B cell (primary cell): ENCODE results near the gene KSR2. TPM values are rescaled to one million over a fixed set of nuclear protein-coding genes. Genes with fewer than 3 reads are reported as not detected.

Source experiments
- ATAC-seq: fragments of 200-7000 bp; cut with Tn5 transposase; one replicate; pipeline ENCODE4 v1.10.0; 2021; ENCODE audit warnings: low read depth, mild to moderate bottlenecking, moderate number of reproducible peaks, moderate library complexity
- CTCF ChIA-PET: fragments of 350-600 bp; sonication (Branson Sonifier 250); formaldehyde crosslinking; loops from one replicate; lab custom pipeline; 2021; ENCODE audit warnings: antibody characterized with exemption, inconsistent platforms; lab: Charles Lee
- POLR2A ChIA-PET: fragments of 350-600 bp; sonication (Branson Sonifier 250); formaldehyde crosslinking; loops from one replicate; lab custom pipeline; 2021; ENCODE audit warnings: antibody characterized with exemption; lab: Charles Lee
- DNase-seq: peaks from one replicate; pipeline ENCODE4 v3.0.0; 2013
- H2AFZ ChIP-seq: 2 replicates; pipeline ENCODE4 v1.6.1; 2012; ENCODE audit warnings: mild to moderate bottlenecking, low read depth, low read length; ENCODE audit not compliant: insufficient read depth, poor library complexity, severe bottlenecking
- H3K27ac ChIP-seq, 2 donors: 1 replicate in 1 of 2; 2 replicates in 1 of 2; pipeline ENCODE4 v1.5.1; 2012 to 2013; ENCODE audit warnings: low read length in 2 of 2, mild to moderate bottlenecking in 2 of 2, moderate library complexity in 1 of 2
- H3K27me3 ChIP-seq, 4 experiments: fragments of 200-600 bp in 1 of 4; sonication (generic) in 1 of 4; replicated peaks in 1 of 4; 1 replicate in 2 of 4; 2 replicates in 2 of 4; pipeline versions ENCODE4 v1.6.1 to v1.7.0; 2013 to 2016; ENCODE audit warnings: low read length in 3 of 4, mild to moderate bottlenecking in 2 of 4, mixed read lengths in 1 of 4, moderate library complexity in 1 of 4; ENCODE audit not compliant: insufficient read depth in 4 of 4, control insufficient read depth in 3 of 4; ENCODE audit errors: control extremely low read depth in 1 of 4
- H3K36me3 ChIP-seq, 2 experiments: replicated peaks in 1 of 2; 1 replicate in 1 of 2; 2 replicates in 1 of 2; pipeline versions ENCODE4 v1.6.1 to v1.7.1; 2013; ENCODE audit warnings: low read length in 1 of 2; ENCODE audit not compliant: insufficient read depth in 2 of 2, control insufficient read depth in 1 of 2; ENCODE audit errors: control extremely low read depth in 1 of 2, extremely low read depth in 1 of 2
- H3K4me1 ChIP-seq, 2 donors: fragments of 200-600 bp in 1 of 2; sonication (generic) in 1 of 2; 1 replicate in 1 of 2; 2 replicates in 1 of 2; pipeline versions ENCODE4 v1.5.1 to v1.6.1; 2013 to 2017; ENCODE audit warnings: low read length in 2 of 2; ENCODE audit not compliant: control insufficient read depth in 2 of 2, insufficient read depth in 2 of 2
- H3K4me2 ChIP-seq: replicated peaks from 2 replicates; pipeline ENCODE3; 2012; ENCODE audit warnings: mild to moderate bottlenecking, low read depth, low read length; ENCODE audit not compliant: poor library complexity, severe bottlenecking
- H3K4me3 ChIP-seq, 5 experiments: fragments of 200-600 bp in 1 of 5; sonication (generic) in 1 of 5; 1 replicate in 3 of 5; 2 replicates in 2 of 5; pipeline versions ENCODE4 v1.5.1 to v1.7.0; 2011 to 2016; ENCODE audit warnings: low read length in 4 of 5, mild to moderate bottlenecking in 4 of 5, low read depth in 2 of 5, control low read depth in 1 of 5, moderate library complexity in 1 of 5; ENCODE audit not compliant: insufficient read depth in 1 of 5; ENCODE audit errors: control extremely low read depth in 1 of 5, extremely low read depth in 1 of 5
- H3K79me2 ChIP-seq: fragments of 200-600 bp; sonication (generic); one replicate; pipeline ENCODE4 v1.6.0; 2016; ENCODE audit warnings: low read length; ENCODE audit not compliant: control insufficient read depth, insufficient read depth
- H3K9ac ChIP-seq: fragments of 200-600 bp; sonication (generic); 2 replicates; pipeline ENCODE4 v1.6.1; 2017; ENCODE audit warnings: mild to moderate bottlenecking, low read length, moderate library complexity
- H3K9me3 ChIP-seq, 3 donors: one replicate each; pipeline versions ENCODE4 v1.6.1 to v1.7.1; 2013; ENCODE audit warnings: low read length in 2 of 3; ENCODE audit not compliant: control insufficient read depth in 2 of 3, insufficient read depth in 1 of 3; ENCODE audit errors: control extremely low read depth in 1 of 3
- H4K20me1 ChIP-seq: 2 replicates; pipeline ENCODE4 v1.6.0; 2012; ENCODE audit warnings: mild to moderate bottlenecking, low read length; ENCODE audit not compliant: insufficient read depth, control insufficient read depth, poor library complexity, severe bottlenecking
- H3K27ac Mint-ChIP-seq: one replicate; pipeline ENCODE4 v1.8.0; 2021; ENCODE audit warnings: mixed read lengths
- H3K27me3 Mint-ChIP-seq: one replicate; pipeline ENCODE4 v1.8.0; 2021; ENCODE audit warnings: mixed read lengths
- H3K4me1 Mint-ChIP-seq: one replicate; pipeline ENCODE4 v1.8.0; 2021; ENCODE audit warnings: mixed read lengths
- H3K4me3 Mint-ChIP-seq: one replicate; pipeline ENCODE4 v1.8.0; 2021; ENCODE audit warnings: mixed read lengths
- H3K9me3 Mint-ChIP-seq: one replicate; pipeline ENCODE4 v1.8.0; 2022; ENCODE audit warnings: mixed read lengths; ENCODE audit not compliant: insufficient read depth
- EZH2 ChIP-seq: IDR thresholded peaks from 2 replicates; pipeline ENCODE4 v1.6.1; 2012; ENCODE audit warnings: borderline replicate concordance, low read depth, mild to moderate bottlenecking, moderate library complexity, low read length; ENCODE audit not compliant: insufficient read depth, poor library complexity, severe bottlenecking
- WGBS: methylation state at CpG from one replicate; pipeline ENCODE4 v1.1.5; 2013; ENCODE audit warnings: missing lambda C conversion rate; ENCODE audit not compliant: insufficient coverage; 5-methylcytosine and 5-hydroxymethylcytosine counted together
- intact Hi-C: fragments of 100-400 bp; cut with micrococcal nuclease; formaldehyde crosslinking; loops from one replicate; pipeline ENCODE4 v1.10.0; 2022
- polyA plus RNA-seq: library from polyadenylated mRNA; depleted of rRNA; stranded (reverse); fragments of >200 nt; gene quantifications from 2 replicates; pipeline ENCODE4 v1.2.3, GENCODE V29; 2012
- total RNA-seq, 2 donors: library from RNA; stranded (reverse); fragments of 120-200 nt in 1 of 2; gene quantifications; 1 replicate in 1 of 2; 2 replicates in 1 of 2; pipeline versions ENCODE4 v1.2.3 to v1.2.4, GENCODE V29; 2013 to 2022
- TF ChIP-seq, protein P1 (sequence below): fragments of 200-600 bp; IDR thresholded peaks from one replicate; pipeline ENCODE4 v1.8.0; 2022; ENCODE audit warnings: antibody characterized with exemption, mild to moderate bottlenecking

The KSR2 gene
- total and polyA plus RNA-seq, 2 donors (not counting 1 experiment from before 2014, with no cell fraction given) = not detected

DNA sequence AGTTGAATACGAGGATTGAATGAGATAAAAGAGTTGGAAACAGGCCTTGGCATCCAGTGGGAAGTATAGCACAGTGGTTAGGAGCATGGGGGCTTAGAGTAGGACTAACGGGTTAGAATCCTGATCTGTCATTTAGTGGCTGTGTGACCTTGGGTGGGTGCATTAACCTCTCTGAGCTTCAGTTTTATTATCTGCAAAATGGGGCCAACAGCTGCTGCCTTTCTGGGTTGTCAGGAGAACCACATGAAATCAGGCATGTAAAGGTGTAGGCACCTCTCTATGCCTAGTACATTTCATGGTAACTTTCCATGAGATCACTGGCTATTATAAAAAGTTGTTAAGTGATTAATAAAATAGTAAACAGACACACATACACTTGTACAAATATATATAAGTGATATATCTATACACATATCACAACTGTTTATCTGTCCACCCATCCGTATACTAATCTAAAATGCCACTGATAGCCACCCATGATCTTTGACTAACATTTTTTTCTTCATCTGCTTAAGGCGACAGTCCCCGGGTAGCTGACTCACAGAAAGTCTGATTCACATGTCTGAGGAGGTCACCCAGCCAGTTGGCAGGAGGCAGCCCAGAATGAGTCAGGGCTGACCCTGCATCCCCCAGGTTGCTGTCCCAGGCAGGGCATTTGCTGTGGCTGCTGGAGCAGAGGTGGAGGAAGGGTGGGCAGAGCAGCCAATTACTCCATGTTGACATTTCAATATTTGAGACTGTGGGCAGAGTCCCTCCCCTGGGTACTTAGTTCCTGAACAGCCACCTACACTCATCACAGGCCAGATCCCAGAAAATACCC, 481.7 kb downstream of the KSR2 start:
- DNase-seq (no peak), ATAC-seq (no peak)
- no peak overlapping the region for H3K4me3 Mint-ChIP-seq
- no peaks in the 10 kb centered on the region for H3K79me2 ChIP-seq
- H3K27ac Mint-ChIP-seq = no peak overlapping the region
- CTCF ChIA-PET = no interaction called here
- no peaks in the 10 kb centered on the region for H4K20me1 ChIP-seq
- intact Hi-C loops = no loop called here
- peaks cover 3% of the 10 kb centered on the region for H3K27me3 Mint-ChIP-seq
- H3K4me1 ChIP-seq = no peaks in the 10 kb centered on the region
- H3K9me3 ChIP-seq = peaks cover 0 to 8% (median 0%) of the 10 kb centered on the region in 3 donors
- POLR2A ChIA-PET = no interaction called here
- no peak overlapping the region for H3K4me3 ChIP-seq
- no peaks in the 10 kb centered on the region for H3K4me1 Mint-ChIP-seq
- H3K4me2 ChIP-seq = no peak overlapping the region
- TF ChIP-seq, protein P1, sequence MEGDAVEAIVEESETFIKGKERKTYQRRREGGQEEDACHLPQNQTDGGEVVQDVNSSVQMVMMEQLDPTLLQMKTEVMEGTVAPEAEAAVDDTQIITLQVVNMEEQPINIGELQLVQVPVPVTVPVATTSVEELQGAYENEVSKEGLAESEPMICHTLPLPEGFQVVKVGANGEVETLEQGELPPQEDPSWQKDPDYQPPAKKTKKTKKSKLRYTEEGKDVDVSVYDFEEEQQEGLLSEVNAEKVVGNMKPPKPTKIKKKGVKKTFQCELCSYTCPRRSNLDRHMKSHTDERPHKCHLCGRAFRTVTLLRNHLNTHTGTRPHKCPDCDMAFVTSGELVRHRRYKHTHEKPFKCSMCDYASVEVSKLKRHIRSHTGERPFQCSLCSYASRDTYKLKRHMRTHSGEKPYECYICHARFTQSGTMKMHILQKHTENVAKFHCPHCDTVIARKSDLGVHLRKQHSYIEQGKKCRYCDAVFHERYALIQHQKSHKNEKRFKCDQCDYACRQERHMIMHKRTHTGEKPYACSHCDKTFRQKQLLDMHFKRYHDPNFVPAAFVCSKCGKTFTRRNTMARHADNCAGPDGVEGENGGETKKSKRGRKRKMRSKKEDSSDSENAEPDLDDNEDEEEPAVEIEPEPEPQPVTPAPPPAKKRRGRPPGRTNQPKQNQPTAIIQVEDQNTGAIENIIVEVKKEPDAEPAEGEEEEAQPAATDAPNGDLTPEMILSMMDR = no peak
- no peak for TF ChIP-seq EZH2
- no peak overlapping the region for H2AFZ ChIP-seq
- no peak overlapping the region for H3K9ac ChIP-seq
- H3K36me3 ChIP-seq = no peaks in the 10 kb centered on the region
- H3K27ac ChIP-seq = no peak overlapping the region
- H3K27me3 ChIP-seq = no peaks in the 10 kb centered on the region
- H3K9me3 Mint-ChIP-seq = no peaks in the 10 kb centered on the region
- 88% methylated on average over 3 of the region's 5 CpGs for WGBS
